Activated CD4-positive, CD25-positive, alpha-beta regulatory T cell treated with anti-CD3 and anti-CD28 coated beads, Interleukin-2, amount 50 U/mL, for 24 hours (primary cell): ENCODE measurements around the gene MAGEA8.
"Not testable (repeated sequence)": the region's sequence is repeated elsewhere in the genome, so short reads cannot be mapped to it uniquely, and the experiment has no call there.

Experiments
- ATAC-seq, 2 donors: fragments of 150-1000 bp; cut with Tn5 transposase; one replicate each; pipeline ENCODE4 v1.10.0; 2021; ENCODE audit warnings: mild to moderate bottlenecking in 1 of 2, moderate library complexity in 1 of 2

MAGEA8 gene

DNA sequence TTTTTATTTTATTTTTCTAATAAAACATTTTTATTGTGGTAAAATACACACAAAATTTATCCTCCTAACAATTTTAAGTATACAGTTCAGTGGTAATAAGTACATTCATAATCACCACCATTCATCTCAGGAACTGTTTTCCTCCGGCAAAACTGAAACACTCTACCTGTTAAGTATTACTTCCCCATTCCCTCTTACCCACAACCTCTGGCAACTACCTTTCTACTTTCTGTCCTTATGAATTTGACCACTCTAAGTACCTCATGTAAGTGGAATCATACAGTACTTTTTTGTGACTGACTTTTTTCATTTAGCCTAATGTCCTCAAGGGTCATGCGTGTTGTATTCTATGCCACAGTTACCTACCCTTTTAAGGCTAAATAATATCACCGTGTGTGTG is 27.3 kb downstream of the MAGEA8 start:
- no peak for ATAC-seq

DNA sequence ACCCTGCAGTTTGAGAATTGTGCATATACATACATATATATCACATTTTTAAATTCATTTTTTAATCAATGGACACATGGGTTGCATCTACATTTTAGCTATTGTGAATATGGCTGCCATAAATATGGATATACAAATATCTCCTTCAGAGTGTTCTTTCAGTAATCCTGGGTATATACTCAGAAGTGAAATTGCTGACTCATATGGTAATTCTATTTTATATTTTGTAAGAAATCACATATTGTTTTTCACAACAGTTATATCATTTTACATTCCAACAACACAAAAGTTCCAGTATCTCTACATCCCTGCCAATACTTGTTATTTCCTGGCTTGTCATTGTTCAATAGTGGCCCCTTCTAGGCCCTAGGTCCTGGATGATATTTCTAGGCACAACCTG is 27.7 kb downstream of the MAGEA8 start:
- ATAC-seq, result no peak

DNA sequence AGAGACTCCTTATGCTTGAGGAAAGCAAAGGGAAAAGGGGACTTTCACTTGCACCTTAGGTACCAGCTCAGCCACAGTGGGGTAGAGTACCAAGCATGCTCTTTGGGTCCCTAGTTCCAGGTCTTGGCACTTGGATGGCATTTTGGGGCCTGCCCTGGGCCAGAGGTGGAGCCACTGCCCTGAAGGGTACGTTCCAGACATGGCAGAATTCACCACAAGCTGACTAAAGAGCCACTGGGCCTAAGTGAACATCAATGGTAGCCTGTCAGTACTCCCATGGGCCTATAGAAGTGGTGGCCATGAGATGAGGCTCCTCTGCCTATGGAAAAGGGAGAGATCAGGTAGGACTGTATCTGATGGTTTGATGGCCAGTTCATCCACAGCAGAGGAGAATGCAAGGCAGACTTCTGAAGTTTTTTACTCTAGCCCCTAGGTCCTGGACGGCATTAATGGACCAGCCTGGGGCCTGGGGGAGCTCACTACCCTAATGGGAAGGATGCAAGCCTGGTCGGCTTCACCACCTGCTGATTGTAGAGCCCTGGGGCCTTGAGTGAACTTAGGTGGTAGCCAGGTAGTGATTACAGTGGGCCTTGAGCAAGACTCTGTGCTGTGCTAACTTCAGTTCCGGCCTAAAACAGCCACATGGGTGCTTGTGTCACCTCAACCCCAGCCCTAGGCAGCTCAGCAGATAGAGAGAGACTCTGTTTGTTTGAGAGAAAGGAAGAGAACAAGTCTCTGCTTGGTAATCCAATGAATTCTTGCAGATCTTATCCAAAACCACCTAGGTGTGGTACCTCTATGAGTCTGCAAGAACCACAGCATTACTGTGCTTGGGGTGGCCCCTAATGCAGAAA is 28.6 kb downstream of the MAGEA8 start:
- peak; percentile 51 to 58 for ATAC-seq

GRCh38 chrX:149910178-149910695 is 29.3 kb downstream of the MAGEA8 start:
- ATAC-seq, result no peak

GRCh38 chrX:149916745-149917392 is 35.9 kb downstream of the MAGEA8 start:
- ATAC-seq, result peak; percentile 41 to 55

DNA sequence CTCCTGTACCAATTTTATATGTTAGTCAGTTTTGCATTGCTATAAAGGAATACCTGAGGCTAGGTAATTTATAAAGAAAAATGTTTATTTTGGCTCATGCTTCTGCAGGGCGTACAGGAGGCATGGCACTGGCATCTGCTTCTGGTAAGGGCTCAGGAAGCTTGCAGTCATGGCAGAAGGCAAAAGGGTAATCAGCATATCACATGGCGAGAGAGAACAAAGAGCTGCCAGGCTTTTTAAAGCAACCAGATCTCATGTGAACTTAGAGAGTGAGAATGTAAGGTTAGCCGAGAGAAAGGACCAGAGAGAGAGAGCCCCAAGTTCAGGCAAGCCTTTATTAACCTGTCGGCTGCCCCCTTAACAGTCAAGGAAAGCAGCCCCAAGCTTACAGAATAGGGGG is 42.9 kb downstream of the MAGEA8 start:
- ATAC-seq, result not testable (repeated sequence)

- ATAC-seq, result peak in 1 of 2 donors; percentile 33
These were observed 43.5 kb downstream of the MAGEA8 start for GRCh38 chrX:149924434-149924833.

GRCh38 chrX:149927245-149927963 is 46.4 kb downstream of the MAGEA8 start:
- ATAC-seq, result peak; percentile 57 to 59

- ATAC-seq, result peak; percentile 37 to 51
These were observed 46.9 kb downstream of the MAGEA8 start for GRCh38 chrX:149927964-149928258.

- not testable (repeated sequence) for ATAC-seq
These were observed 47.7 kb downstream of the MAGEA8 start for GRCh38 chrX:149928635-149929034.

DNA sequence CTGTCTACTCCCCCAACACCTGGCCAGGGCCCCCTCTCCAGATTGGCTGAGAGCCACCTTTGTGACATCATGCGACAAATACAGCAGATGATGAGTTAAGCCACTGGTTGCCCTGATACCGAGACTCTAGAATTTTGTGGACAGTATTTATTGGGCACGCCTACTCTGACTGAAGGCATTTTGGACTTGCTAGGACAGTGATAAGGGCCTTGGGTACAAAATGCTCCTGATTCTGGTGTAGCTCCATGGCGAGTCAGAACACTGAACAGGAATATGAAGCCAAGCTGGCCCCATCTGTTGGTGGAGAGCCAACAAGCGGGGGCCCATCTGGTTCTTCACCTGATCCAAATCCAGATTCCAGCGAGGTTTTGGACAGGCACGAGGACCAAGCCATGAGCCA is 48.4 kb downstream of the MAGEA8 start, which contains the start of gene HSFX4:
Gene HSFX4, plus strand, starts transcription at position 174 of the 400 bp plus-strand sequence. Its CDS starts 72 bp downstream, at position 246.
- ATAC-seq, result not testable (repeated sequence)

DNA sequence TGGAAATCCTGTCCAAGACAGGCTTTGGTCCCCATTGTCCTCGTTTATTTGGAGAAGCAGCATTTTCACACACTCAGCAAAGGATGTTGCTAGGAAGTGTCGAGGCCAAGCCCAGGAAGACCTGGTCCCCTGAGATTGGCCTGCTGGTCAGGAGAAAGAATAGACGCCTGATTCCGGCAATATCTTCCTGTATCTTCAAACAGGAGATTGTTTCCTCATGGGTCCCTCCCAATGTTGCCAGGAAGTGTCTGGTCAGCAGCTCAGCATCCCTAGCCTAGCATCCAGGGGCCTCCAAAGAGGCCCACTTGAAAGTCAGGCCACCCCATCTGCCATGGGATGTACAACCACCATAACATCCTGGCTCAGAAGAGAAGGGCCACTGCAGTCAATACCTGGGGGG is 50.4 kb downstream of the MAGEA8 start:
- not testable (repeated sequence) for ATAC-seq

DNA sequence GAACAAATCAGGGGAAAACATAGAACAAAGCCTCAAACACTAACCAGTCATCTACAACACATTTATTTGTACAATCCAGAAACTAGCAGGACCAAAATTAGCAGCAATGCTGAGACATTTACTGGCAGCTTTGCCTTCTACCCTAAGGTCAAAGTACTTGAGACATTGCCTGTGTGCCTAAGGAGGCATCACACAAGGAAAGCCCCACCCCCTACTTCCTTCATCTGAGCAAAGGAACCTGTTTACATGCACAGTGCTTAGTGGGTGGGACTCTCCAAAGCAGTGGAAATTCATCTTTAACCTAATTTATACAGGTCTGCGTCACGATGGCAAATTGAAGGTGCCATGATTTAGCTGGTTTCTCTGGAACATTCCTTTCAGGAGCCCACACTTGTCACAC is 51.2 kb downstream of the MAGEA8 start:
- ATAC-seq, result not testable (repeated sequence)

- not testable (repeated sequence) for ATAC-seq
These were observed 52.0 kb downstream of the MAGEA8 start for GRCh38 chrX:149932970-149933369.

- ATAC-seq, result not testable (repeated sequence)
These were observed 52.6 kb downstream of the MAGEA8 start for GRCh38 chrX:149933547-149933946.
